ENCODE measurements around the gene MME.

The MME gene

DNA sequence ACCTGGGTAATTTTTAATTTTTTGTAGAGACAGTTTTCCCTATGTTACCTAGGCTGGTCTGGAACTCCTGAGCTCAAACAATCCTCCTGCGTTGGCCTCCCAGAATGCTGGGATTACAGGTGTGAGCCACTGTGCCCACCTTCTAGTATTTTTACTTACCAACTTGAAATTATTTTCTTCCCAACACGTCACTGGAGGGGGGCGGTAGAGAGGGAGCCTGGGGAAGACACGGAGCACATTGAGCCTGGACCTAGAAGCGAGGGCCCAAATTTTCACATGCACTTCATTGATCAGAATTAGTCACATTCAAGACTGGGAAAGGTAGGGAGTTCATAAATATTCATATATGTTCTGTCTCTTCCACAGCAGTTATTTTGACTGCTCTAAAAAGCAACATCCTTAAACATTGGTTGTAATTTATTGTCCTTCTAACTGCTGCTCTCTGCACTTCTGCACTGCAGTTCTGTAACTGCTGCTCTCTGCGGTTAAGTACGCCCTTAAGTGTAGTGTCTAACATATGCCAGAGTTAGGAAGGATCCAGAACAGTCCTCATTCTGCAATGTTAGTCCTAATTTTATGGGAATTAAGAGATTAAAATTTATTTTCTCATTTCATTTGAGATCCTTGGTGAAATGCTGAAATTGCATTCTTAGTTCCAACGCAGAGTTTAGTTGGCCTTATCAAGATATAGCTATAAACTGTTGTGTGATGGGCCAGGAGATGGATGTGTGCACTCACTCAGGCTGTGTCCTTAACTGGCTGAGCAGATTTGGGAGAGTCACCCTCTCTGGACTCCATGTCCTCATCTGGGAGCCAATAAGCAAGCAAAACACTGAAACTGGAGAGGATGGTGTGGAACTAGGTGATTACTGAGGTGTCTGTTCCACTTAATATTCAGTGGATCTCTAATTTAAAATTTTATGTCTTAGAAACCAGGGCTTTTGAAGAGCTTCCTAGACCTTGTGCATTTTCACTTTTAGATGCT is 115.1 kb downstream of the MME start:
- no peak overlapping the region for H3K4me3 ChIP-seq (replicated peaks; ENCODE audit: low read depth, low read length)
- DNase-seq (ENCODE audit: low read depth) = no peak
- TF ChIP-seq, protein P1, sequence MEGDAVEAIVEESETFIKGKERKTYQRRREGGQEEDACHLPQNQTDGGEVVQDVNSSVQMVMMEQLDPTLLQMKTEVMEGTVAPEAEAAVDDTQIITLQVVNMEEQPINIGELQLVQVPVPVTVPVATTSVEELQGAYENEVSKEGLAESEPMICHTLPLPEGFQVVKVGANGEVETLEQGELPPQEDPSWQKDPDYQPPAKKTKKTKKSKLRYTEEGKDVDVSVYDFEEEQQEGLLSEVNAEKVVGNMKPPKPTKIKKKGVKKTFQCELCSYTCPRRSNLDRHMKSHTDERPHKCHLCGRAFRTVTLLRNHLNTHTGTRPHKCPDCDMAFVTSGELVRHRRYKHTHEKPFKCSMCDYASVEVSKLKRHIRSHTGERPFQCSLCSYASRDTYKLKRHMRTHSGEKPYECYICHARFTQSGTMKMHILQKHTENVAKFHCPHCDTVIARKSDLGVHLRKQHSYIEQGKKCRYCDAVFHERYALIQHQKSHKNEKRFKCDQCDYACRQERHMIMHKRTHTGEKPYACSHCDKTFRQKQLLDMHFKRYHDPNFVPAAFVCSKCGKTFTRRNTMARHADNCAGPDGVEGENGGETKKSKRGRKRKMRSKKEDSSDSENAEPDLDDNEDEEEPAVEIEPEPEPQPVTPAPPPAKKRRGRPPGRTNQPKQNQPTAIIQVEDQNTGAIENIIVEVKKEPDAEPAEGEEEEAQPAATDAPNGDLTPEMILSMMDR (IDR thresholded peaks at IDR 0.05; ENCODE audit: low read length, missing control alignments) = no peak

DNA sequence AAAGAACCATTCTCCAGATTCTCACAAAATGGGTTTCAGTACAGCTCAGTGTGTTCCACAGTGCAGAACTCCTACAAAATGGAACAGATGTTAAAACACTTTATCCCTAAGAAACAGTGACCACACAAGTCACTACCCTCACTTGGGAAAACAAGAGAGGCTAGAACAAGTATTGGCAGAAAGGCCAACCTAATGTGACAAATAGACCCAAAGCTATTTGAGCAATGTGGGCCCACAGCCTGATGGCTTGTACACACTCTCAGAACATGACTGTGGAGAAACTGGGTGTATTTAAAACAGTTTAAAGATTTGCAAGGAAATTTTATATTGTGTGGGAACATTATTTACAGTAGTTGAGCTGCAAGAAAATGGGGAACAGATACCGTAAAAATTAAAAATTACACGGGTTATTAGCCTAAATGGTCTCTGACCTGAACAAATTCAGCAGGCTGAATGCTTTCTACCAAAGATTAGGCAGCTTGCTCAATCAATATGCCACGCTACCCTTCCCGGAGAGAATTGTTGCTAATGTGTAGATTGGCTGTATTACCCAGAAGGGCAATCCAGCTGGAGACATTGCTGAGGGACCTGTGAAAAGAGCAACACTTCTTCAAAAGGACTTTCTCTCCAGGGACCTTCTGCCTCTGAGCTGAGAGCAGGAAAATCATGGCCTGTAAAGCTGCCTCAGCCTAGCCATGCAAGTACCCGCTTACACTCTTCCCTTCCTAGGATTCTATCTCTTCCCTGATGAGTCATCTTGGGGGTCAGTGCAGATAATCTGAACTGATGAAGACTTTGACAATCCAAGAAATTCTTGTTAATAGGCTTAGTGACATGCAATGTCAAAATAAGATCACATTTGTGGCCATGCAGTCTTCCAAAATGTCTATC is 116.3 kb downstream of the MME start:
- DNase-seq (ENCODE audit: low read depth) = no peak
- no peak overlapping the region for H3K4me3 ChIP-seq (replicated peaks; ENCODE audit: low read depth, low read length)
- TF ChIP-seq, protein P1 (IDR thresholded peaks at IDR 0.05; ENCODE audit: low read length, missing control alignments) = no peak

DNA sequence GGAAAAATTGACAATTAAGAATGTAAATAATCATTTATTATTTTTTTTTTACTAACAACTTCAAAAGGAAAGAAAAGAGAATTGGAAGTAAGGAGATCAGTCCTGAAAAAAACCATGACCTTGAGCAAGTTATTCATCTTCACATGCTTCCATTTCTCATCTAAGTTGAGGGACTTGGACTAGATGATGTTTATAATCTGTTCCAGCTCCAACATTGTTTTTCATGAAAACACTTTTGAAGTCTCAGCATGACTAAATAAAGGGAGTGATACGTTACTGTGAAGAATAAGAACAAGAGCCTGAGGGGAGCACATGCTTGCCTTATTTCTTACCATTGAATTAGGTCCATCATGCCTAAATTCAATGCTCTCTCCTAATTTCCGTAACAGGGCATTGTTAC is 117.7 kb downstream of the MME start:
- TF ChIP-seq, protein P1 (IDR thresholded peaks at IDR 0.05; ENCODE audit: low read length, missing control alignments) = no peak
- H3K4me3 ChIP-seq (replicated peaks; ENCODE audit: low read depth, low read length) = no peak overlapping the region
- DNase-seq (ENCODE audit: low read depth) = no peak

DNA sequence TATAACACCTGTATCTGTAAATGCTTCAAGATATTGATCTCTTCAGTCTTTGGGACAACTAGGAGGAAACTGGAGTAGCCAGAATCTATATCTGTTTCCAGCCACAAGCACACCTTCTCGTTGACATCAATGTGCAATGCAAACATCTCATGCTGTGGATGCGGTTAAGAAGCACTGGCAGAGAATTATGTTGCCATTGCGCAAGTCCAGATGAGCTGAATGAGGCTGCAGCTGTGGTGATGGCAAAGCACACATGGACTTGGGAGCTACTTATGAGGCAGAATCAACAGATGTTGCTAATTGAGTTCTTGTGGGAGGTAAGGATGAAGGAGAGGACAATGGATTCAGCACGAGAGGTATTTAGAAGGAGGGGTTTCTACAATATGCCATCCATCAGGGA is 122.5 kb downstream of the MME start:
- TF ChIP-seq, protein P1 (IDR thresholded peaks at IDR 0.05; ENCODE audit: low read length, missing control alignments) = no peak
- no peak overlapping the region for H3K4me3 ChIP-seq (replicated peaks; ENCODE audit: low read depth, low read length)
- DNase-seq (ENCODE audit: low read depth) = peak; percentile 25

DNA sequence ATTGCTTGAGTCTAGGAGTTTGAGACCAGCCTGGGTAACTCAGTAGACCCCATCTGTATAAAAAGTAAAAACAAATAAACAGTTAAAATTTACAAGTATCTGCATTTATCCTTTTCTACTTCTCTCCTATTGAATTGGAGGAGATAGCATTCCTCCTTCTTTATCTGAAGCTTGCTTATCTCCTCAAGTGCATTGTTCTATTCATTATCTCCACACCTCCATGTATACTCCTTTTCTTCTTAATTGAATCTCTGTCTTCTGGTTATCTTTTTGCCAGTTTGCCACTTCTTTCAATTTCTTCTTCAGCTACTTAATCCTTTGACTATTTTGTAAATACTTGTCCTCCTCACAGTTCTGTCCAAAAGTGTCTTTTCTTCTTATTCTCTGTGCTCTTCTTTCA is 124.7 kb downstream of the MME start:
- no peak for DNase-seq (ENCODE audit: low read depth)
- TF ChIP-seq, protein P1 (IDR thresholded peaks at IDR 0.05; ENCODE audit: low read length, missing control alignments) = no peak
- no peak overlapping the region for H3K4me3 ChIP-seq (replicated peaks; ENCODE audit: low read depth, low read length)

DNA sequence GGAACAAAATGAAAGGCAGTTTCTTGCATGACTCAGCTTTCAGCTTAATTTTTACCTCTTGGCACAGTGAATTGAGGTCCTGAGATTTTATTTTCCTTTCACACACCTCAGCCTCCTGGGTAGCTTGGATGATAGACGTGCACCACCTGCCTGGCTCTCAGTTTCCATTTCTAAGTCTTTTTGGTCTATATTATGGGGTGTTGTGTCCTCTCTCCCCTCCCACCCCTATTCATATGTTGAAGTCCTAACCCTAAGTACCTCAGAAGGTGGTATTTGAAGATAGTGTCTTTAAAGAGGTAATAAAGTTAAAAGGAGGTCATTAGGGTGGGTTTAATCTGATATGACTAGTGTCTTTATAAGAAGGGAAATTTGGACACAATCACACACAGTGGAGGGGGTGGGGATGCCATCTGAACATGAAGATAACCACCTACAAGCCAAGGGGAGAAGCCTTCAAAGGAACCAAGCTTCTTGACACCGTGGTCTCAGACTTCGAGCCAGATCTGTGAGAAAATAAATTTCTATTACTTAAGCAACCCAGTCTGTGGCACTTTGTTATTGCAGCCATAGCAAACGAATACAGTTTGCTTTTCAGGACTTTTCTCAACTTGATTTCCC is 128.2 kb downstream of the MME start:
- no peak for DNase-seq (ENCODE audit: low read depth)
- TF ChIP-seq, protein P1 (IDR thresholded peaks at IDR 0.05; ENCODE audit: low read length, missing control alignments) = no peak
- no peak overlapping the region for H3K4me3 ChIP-seq (replicated peaks; ENCODE audit: low read depth, low read length)
